Fibroblast of upper back skin (primary cell): Measurements from ENCODE around the gene ENGASE.
A peak's percentile ranks its signal among the peaks of the same experiment; 100 is the strongest.
"Not testable (repeated sequence)": the region's sequence is repeated elsewhere in the genome, so short reads cannot be mapped to it uniquely, and the experiment has no call there.

Source experiments
- DNase-seq: peaks from one replicate; pipeline ENCODE4 v3.0.0-alpha.2; 2013

The ENGASE gene

GRCh38 chr17:79074649-79075445 is at the start of gene ENGASE:
ENGASE (plus strand) TSS chr17:79074824; CDS start chr17:79074945, 121 bp downstream.
- DNase-seq: peak; percentile 87

- no peak for DNase-seq
Measured at GRCh38 chr17:79024901-79025737, 49.5 kb upstream of the ENGASE start.

- peak; percentile 69 for DNase-seq
Measured at GRCh38 chr17:79026376-79027273, 48.0 kb upstream of the ENGASE start.

GRCh38 chr17:79027274-79027924 is 47.2 kb upstream of the ENGASE start:
- no peak for DNase-seq

- DNase-seq: peak; percentile 20
Measured at GRCh38 chr17:79027925-79028491, 46.6 kb upstream of the ENGASE start.

- no peak for DNase-seq
Measured at GRCh38 chr17:79028496-79029326, 45.9 kb upstream of the ENGASE start.

GRCh38 chr17:79029327-79030009 is 45.2 kb upstream of the ENGASE start:
- DNase-seq: no peak

- DNase-seq: not testable (repeated sequence)
Measured at GRCh38 chr17:79030636-79031035, 44.0 kb upstream of the ENGASE start.

GRCh38 chr17:79031996-79032875 is 42.4 kb upstream of the ENGASE start:
- DNase-seq: no peak

GRCh38 chr17:79033046-79033616 is 41.5 kb upstream of the ENGASE start:
- DNase-seq: no peak

- no peak for DNase-seq
Measured at GRCh38 chr17:79033741-79034501, 40.7 kb upstream of the ENGASE start.

- DNase-seq: no peak
Measured at GRCh38 chr17:79034931-79035485, 39.6 kb upstream of the ENGASE start.

- no peak for DNase-seq
Measured at GRCh38 chr17:79035686-79036085, 38.9 kb upstream of the ENGASE start.

- DNase-seq: no peak
Measured at GRCh38 chr17:79036181-79036580, 38.4 kb upstream of the ENGASE start.

GRCh38 chr17:79036596-79036995 is 38.0 kb upstream of the ENGASE start:
- DNase-seq: peak; percentile 75

GRCh38 chr17:79038545-79039135 is 36.0 kb upstream of the ENGASE start:
- DNase-seq: peak; percentile 91

- DNase-seq: no peak
Measured at GRCh38 chr17:79039171-79039570, 35.5 kb upstream of the ENGASE start.
